Measurements from ENCODE around the gene LPCAT4.

DNA sequence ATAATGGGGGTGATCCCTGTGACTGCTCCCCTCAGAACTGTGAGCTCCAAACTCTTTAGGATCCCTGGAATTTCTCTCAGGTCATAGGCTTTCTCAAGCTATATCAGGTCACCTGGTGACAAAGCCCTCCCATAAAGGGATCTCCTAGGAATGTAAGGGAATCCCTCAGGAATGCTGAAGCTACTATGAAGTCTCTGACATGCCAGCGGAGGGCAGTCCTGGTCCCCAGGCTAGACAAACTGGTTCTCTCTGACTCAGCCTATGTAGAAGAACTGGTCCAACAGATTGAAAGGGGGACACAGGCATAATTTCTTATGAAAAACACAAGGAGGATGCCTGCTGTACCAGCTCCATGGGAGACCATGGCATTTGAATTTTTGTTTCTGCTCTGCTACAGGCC, 6.7 kb downstream of the LPCAT4 start:
- TF ChIP-seq PPARA (CRISPR knock-in tag; IDR thresholded peaks at IDR 0.05; ENCODE audit: borderline replicate concordance) (no peak), ZNF565 (CRISPR knock-in tag; conservative IDR thresholded peaks at IDR 0.05; ENCODE audit: low read depth) (no peak), ZFP3 (CRISPR knock-in tag; IDR thresholded peaks at IDR 0.05) (no peak)
- TF ChIP-seq, protein P1, sequence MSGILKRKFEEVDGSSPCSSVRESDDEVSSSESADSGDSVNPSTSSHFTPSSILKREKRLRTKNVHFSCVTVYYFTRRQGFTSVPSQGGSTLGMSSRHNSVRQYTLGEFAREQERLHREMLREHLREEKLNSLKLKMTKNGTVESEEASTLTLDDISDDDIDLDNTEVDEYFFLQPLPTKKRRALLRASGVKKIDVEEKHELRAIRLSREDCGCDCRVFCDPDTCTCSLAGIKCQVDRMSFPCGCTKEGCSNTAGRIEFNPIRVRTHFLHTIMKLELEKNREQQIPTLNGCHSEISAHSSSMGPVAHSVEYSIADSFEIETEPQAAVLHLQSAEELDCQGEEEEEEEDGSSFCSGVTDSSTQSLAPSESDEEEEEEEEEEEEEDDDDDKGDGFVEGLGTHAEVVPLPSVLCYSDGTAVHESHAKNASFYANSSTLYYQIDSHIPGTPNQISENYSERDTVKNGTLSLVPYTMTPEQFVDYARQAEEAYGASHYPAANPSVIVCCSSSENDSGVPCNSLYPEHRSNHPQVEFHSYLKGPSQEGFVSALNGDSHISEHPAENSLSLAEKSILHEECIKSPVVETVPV (CRISPR knock-in tag; IDR thresholded peaks at IDR 0.05) = no peak

Data from SK-N-SH treated with all-trans-retinoic acid at 6 μM for 48 hours (cell line).